ENCODE results near the gene VPREB1.

DNA sequence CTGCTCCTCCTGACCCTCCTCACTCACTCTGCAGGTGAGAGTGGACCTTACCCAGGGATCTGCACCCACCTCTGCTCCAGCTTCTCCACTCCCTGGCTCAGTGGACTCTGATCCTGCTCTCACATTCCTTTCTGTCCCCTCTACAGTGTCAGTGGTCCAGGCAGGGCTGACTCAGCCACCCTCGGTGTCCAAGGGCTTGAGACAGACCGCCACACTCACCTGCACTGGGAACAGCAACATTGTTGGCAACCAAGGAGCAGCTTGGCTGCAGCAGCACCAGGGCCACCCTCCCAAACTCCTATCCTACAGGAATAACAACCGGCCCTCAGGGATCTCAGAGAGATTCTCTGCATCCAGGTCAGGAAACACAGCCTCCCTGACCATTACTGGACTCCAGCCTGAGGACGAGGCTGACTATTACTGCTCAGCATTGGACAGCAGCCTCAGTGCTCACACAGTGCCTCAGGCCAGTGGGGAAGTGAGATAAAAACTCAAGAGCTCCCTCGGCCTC, 29.7 kb upstream of the VPREB1 start:
- TF ChIP-seq POLR2A (IDR thresholded peaks at IDR 0.05), result no peak
- no peak for TF ChIP-seq CTCF (IDR thresholded peaks at IDR 0.05)
- no peak for TF ChIP-seq POLR2AphosphoS5 (IDR thresholded peaks at IDR 0.05; ENCODE audit: insufficient read depth in 1 of 2, low read depth in 1 of 2)
